Islet precursor cell (in vitro differentiated cells): ENCODE measurements around the gene SLC35A3.
"Not testable (repeated sequence)": the region's sequence is repeated elsewhere in the genome, so short reads cannot be mapped to it uniquely, and the experiment has no call there.

ENCODE experiments used
- DNase-seq: peaks from one replicate; pipeline ENCODE4 v3.0.0-alpha.2; 2018

The SLC35A3 gene

DNA sequence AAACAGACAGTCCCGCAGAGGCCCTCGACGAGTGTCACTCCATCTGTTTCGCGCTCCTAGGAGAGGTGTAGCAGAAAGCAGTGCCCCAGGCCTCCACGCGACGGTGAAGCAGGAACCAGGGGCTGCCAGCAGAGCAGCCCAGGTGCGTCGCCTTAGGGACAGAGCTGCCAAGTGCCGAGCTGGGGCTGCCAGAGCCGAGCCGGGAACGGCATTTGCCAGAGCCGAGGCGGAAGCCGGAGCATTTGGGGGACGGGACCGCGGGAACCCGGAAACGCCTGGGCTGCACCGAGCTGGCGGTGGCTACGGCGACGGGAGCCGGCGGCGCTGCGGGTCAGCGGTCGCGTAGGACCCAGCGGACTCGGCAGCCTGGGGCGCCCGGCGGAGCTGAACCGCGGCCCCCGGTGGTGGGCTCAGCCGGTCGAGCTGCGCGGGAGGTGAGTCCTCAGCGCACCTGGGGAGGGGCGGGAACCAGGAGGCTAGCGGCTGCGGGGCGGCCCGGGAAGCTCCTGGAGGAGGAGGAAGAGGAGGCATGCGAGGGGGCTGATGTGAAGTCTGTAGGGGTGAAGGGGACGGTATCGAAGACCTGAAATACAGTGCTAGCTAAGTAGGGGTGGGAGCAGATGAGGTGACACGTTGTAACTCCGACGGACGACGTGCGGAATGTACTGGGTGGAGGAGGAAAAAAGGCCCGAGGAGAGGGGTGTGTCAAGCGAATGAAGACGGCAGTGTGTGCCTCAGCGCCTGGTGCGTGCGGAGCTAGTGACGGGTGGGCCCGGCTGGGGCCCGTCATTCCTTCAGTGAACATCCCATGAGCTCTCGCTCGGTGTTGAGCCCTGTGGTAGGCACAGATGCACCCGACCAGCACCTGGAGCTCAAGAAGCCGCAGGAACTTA lies at the start of gene SLC35A3:
TSS of gene SLC35A3 (plus strand) at position 268 of the 893 bp plus-strand sequence. CDS start 23,559 bp downstream, outside the sequence.
- DNase-seq: peak; percentile 89

DNA sequence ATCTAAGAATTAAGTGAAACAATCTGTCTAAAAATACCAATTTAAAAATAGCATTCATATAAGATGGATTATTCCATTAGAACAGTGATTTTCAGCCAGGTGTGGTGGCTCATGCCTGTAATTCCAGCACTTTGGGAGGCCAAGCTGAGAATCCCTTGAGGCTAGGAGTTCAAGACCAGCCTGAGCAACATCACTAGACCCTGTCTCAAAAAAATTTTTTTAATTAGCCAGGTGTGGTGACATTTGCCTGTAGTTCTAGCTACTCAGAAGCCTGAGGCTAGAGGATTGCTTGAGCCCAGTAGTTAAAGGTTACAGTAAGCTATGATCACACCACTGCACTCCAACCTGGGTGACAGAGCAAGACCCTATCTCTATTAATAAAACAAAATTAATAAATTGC lies 35.0 kb upstream of the SLC35A3 start:
- no peak for DNase-seq

DNA sequence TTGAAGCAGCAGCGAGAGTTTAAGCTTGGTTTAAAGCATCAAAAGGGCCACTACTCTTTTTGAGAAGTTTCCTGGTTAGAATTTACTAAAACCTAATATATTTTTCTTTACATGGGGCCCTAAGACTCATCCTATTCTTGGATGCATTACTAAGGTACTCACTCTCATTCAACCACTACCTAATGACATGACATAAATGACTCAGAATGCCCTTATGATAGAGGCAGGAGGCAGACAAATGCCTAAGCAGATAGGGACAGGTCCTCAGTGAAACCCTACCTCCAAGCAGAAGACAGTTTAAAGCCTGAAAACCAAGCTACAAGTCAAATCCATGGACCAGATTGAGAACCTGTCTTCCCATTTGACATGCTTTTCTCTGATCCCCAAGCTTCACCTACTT lies 34.3 kb upstream of the SLC35A3 start:
- DNase-seq: no peak

DNA sequence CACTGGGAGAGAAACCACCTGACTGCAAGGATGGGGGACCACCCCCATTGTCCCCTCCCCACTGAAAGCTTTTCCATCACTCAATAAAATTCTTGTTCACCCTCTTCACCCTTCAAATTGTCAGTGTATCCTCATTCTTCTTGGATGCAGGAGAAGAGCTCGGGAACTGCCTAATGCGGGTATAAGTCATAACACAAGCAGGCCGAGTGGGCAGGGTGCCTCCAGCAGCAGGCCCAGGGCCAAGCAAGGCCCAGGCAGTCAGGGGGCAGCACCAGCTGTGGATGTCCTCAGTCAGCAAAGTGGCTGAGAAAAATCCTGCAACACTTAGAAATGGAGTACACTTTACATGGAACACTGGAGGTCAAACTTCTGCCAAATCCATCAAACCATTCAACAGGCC lies 33.7 kb upstream of the SLC35A3 start:
- DNase-seq: no peak

DNA sequence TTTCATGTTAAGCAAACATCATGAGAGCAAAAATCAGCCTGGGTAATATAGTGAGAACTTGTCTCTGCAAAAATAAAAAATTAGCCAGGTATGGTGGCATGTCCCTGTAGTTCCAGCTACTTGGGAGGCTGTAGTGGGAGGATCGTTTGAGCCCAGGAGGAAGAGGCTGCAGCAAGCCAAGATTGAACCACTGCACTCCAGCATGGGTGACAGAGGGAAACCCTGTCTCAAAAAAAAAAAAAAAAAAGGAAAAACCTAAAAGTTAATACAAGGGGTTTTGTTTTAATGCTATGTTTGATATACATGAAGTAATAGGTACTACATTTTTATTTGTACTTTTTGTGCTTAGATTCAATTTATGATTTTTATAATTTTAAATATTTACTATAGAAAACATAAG lies 27.1 kb upstream of the SLC35A3 start:
- DNase-seq: no peak

DNA sequence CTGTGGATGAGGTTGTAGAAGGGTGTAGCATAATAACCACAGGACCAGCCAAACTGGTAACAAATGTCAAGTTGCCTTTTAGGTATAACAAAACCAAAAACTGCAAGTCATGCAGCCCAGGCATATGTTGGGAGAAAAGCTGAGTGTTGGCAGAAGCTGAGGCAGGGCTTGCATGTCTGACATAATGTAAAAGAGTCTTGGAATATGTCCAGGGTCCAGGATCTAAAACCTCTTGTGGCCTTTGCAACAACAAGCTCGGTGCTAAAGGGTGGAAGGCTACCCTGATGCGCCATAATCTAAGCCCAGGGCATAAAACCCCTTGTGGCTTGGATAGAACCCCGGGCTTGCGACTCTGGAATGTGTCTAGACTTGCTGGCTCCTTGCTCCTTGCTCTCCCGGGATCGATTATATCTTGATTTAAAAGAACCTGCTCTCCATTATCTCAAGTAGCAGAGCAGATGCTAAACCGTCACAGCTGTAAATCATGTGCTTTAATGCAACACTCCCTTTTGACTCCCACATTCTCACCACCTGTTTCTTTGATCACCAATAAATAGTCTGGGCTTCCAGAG lies 26.5 kb upstream of the SLC35A3 start:
- peak; percentile 66 for DNase-seq

DNA sequence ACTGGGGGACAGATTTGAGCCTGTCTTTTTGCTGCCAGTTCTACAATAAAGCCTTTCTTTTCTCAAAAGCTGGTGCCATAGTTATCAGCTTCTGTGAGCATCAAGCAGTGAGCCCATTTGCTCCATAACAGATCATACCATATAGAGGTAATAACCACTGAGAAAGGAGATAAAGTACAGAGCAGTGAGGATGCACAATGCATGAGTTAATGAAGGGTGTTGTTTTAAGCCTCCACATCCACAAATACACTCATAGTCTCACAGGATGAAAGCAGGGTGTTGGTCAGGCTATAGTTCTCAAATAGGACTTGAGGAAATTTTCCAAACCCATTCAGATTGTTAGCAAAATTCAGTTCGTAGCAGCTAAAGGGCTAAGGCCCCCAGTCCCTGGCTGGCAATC lies 25.6 kb upstream of the SLC35A3 start:
- no peak for DNase-seq

DNA sequence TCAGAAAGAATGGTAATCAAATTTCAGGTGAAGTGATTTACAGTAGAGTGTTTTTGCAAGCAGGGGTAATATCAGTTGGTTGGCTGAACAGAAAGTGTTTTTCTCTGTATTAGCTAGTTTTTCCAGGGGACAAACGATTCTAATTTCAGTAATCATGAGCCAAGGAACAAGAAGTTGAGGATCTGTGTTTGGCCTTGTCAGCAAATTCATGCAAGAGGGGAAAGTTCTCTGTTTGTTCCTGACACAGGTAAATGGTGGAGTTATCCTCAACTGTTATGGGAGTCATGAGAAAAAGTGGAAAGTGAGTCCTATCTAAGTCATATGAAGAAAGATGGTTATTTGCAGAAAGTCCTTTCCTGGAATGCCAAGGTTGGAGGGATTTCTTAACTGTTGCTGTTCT lies 24.6 kb upstream of the SLC35A3 start:
- DNase-seq: no peak

DNA sequence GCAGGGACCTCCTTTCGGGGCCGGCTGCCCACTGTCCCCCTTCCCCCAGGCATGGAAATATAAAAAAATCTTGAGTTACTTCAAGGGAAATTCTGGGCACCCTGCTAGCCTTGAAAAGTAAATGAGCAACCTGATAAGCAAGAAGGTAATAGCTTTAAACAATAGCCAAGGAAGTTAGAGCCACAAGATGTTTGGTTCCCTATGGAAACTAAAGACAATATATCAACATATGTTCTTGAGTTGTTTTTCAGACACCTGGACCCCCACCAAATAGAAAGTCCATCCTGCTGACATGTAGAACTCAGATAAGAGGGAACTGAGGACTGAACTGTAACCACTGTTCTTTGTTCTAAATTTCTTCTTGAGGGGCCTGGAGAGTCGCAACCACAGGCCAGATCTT lies 19.3 kb upstream of the SLC35A3 start:
- DNase-seq: no peak

DNA sequence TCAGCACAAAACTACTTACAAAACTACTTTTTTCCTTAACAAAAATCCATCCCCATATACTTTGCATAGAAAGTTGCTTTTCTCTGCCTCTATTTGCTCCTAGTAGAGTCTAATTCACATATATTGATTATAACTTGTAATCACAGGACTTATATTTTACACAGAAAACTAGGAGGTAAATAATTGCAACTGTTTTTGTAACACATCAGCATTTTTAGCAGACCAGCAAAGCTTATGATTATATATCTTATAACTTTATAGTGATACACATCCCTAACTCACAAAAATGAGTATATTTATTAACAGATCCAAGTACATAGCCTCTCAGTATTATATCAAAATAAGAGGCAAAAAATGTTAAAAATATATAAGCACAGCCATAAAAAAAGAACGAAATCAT lies 17.3 kb upstream of the SLC35A3 start:
- DNase-seq: no peak

DNA sequence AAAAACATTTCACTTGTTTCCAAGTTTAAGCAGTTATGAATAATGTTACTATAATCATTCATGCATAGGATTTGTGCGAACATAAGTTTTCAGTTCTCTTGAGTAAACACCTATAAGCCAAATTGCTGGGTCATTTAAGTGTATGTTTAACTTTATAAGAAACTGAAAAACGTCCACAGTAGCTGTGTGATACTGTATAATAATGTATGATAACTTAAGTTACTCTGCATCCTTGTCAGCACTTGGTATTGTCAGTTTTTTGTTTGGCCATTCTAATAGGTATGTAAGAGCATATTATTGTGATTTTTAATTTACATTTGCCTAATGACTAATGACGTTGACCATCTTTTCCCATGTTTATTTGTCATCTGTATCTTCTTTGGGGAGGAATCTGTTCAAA lies 14.4 kb upstream of the SLC35A3 start:
- no peak for DNase-seq

DNA sequence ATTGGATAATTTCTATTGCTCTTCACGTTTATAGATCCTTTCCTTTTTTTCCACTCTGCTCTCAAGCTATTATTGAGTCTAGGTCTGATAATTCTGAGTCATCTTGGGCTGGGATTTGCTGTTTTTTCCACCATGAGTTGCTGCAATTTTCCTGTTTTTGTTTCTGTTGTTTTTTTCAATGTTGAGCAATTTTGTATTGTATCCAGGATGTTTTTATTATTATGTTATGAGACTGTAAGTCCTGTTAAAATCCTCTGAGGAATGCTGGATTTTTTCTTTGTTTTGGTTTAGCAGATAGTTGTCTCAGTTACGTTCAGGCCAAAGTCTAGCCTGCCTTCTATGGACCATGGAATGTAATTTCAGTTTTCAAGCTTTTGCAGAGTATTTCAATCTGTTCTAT lies 13.0 kb upstream of the SLC35A3 start:
- no peak for DNase-seq

DNA sequence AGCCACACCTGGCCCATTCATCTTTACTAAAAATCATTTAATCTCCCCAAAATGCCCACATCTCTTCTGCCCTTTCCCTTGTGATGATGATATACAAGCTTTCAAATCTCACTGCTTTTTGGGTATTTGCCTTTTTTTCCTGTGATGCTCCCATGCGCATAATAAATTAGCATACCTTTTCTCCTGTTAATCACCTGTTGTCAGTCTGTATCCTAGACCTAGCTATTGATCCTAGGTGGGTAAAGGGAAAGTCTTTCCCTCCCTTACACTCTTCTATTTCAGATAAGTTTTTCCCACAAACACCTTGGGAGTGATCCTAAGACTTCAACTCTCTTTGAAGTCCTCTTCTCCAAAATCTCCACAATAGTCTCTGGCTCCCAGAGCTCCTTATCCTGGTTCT lies 12.0 kb upstream of the SLC35A3 start:
- no peak for DNase-seq

DNA sequence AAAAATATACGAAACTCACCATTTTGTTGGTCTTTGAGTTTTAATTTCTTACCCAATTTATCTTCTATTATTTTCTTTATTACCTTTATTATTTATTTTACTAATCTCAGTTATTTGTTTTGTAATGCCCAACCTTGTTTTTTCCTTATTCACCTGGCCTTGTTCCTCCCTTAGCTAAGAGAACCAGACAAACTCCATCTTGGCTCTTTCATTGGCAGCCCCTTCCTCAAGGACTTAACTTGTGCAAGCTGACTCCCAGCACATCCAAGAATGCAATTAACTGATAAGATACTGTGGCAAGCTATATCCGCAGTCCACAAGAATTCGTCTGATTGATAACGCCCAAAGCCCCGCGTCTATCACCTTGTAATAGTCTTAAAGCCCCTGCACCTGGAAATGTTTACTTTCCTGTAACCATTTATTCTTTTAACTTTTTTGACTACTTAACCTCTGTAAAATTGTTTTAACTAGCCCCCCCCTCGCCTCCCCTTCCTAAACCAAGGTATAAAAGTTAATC lies 10.5 kb upstream of the SLC35A3 start:
- not testable (repeated sequence) for DNase-seq

DNA sequence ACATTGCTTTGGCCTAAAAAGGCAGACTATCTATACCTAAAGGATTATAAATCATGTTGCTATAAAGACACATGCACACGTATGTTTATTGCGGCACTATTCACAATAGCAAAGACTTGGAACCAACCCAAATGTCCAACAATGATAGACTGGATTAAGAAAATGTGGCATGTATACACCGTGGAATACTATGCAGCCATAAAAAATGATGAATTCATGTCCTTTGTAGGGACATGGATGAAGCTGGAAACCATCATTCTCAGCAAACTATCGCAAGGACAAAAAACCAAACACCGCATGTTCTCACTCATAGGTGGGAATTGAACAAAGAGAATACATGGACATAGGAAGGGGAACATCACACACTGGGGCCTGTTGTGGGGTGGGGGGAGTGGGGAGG lies 9.5 kb upstream of the SLC35A3 start:
- DNase-seq: not testable (repeated sequence)

DNA sequence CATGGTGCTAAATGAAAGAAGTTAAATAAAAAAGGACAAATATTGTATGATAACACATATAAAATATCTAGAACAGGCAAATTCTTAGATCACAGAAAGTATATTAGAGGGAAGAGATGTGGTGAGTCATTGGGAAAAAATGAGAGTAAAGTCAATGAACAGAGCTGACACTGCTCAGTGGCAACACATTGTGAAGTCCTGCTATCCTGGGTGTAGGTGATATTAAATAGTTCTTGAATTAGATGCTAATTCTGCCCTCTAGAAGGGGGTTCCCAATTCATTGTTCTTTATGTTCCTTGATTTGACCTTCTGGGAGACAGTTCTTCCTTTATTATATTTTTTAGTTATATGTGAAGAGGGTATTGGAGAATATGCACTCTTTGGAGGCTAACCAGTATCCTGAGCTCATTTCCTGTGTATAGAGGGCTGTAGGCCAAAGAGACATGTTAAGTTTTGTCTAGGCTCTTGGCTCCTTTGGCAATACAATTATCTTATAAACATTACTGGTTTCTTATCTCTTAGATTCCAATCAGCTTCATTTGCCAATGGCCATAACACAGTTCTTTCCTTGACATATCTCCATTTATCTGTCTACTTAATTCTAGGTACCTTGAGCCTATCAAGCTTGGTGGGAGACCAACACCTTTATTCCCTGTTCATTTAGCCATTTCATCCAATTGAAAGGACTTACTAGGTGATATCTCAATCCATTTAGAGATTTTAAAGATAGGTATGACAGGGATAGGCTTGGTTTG lies 6.6 kb upstream of the SLC35A3 start:
- no peak for DNase-seq

DNA sequence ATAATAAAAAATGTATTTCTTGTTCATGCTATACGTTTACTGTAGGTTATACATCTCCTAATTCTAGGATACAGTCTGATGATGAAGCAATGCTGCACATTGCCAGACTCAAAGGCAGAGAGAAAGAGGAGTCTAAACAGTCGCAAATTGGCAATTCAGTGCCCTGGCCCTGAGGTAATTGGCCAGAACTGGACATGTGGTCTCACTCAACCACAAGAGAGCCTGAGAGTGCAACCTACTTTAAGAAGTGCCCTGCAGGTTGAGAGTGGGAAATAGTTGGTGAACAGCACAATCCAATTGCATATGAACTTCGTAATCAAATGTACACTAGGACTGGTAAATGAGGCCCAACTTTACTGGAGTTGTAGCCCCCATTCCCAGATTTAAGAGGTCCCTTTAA lies 5.0 kb upstream of the SLC35A3 start:
- peak; percentile 75 for DNase-seq

DNA sequence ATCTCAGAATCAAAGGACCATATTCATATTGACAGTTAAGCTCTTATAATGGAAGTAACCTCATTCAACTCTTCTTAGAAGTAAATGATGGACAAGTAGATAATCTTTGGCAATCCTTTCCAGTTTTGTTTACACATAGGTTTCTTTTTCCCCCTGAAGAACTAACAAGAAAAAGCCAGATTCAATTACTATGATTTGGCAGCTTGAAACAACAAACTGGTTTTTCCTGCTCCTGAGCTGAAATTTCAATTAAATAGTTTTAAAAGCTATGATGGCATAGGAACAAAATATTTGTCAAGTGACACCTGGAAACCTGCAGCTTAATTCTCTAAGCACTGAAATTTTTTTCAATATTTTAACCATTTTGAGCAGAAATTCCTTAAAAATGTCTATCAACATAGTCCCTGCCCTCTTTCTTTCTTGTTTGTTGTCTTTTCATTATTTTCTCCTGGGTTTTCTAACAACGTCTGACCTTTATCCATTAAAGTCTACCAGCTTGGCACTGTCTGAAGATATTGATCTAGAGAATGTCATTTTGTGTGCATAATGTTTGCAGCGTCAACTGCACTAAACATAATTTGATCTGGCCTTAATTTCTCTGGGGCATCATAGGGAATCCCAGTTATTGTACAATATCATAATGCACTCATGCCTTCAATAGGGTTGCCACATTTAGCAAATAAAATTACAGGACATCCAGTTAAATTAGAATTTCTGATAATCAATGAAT lies 4.0 kb upstream of the SLC35A3 start:
- DNase-seq: no peak

DNA sequence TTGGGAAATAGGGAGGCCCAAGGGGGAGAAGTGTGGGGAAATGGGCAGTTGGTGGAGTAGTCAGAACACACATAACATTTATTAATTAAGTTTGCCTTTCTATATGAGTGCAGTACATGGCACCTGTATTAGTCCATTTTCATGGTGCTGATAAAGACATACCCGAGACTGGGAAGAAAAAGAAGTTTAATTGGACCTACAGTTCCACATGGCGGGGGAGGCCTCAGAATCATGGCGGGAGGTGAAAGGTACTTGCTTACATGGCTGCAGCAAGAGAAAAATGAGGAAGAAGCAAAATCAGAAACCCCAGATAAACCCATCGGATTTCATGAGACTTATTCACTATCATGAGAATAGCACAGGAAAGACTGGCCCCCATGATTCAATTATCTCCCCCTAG lies 1.6 kb upstream of the SLC35A3 start:
- no peak for DNase-seq

DNA sequence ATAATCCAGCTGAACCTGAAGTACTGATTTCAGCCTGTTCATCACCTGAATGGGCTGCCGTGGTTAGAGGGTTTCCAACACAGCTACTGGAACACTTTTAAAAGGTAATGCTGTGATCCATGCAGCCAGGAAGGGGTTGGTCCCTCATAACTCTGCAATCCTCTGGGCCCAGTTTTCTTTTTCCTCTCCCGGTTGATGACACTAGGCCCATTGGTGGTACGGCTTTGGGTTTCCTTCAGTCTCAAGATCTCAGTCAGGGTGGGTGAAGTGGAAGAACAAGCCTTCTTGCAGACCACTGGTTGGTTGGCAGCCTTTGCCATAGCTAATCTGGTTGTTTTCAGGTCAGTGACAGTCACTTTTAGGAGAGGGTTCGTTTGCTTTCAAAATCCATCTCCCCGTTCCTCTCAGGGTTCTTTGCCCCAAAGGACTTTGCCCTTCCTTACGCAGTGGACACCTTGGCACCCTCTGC lies 502 bp upstream of the SLC35A3 start:
- DNase-seq: no peak

DNA sequence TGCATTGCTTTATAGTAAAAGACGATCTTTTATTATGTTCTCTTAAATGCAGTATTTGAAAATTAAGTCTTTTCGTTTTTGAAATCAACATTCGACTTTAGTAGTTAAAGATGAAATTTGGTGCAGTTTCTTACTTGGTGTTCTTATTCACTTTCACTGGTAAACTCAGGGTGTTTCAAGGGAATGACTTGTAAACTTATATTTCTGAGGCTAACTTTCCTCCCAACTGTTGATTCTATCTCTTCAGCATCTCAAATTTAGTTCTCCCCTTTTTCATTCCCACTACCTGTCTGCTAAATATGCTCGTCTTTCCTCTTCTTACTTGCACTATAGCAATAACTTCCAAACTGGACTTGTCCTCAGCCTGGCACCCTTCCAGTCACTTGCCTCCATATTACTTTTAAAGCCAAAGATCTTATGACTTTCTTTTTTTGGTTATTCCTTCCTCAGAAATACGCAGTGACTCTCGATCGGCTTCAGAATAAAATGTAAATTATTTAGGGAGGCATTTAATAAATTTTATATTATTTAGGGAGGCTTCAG lies 988 bp downstream of the SLC35A3 start:
- DNase-seq: no peak

DNA sequence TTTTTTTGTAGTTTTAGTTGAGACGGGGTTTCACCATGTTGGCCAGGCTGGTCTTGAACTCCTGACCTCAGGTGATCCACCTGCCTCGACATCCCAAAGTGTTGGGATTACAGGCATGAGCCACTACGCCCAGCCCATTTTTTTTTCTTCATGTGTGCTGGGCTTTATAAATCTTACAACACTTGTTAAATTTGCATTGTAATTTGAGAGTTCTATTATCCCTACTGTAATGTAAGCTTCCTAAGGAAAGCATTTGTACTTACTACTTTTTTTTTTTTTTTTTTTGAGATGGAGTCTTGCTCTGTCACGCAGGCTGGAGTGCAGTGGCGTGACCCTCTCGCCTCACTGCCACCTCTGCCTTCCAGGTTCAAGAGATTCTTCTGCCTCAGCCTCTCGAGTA lies 2.3 kb downstream of the SLC35A3 start:
- not testable (repeated sequence) for DNase-seq

DNA sequence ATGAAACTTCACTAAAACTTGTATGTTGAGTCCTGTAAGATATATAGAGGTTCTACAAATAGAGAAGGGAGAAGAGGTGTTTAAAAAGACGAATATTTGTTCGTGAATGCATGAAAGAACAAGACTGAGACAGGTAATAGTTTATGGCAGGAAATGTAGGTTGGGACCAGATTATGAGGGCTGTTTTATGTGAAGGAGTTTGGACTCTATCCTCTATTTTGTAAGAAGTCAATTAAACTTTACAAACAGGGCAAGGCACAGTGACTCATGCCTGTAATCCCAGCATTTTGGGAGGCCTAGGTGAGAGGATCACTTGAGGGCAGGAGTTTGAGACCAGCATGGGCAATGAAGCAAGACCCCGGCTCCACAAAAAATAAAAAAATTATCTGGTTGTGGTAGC lies 5.7 kb downstream of the SLC35A3 start:
- no peak for DNase-seq
